Suprapubic skin (tissue), 4 donors: ENCODE measurements around the gene GOLGA3.

Source experiments
- EP300 ChIP-seq: sonication (generic); formaldehyde crosslinking; IDR thresholded peaks from one replicate; pipeline ENCODE4 v1.6.1; 2017; ENCODE audit warnings: antibody characterized with exemption
- POLR2A ChIP-seq, 2 donors: fragments of 450-650 bp; IDR thresholded peaks; one replicate each; pipeline ENCODE4 v1.6.1; 2017; ENCODE audit warnings: antibody characterized with exemption in 2 of 2, mild to moderate bottlenecking in 2 of 2, moderate library complexity in 2 of 2
- POLR2AphosphoS5 ChIP-seq, 3 donors: sonication (generic); formaldehyde crosslinking; IDR thresholded peaks; one replicate each; pipeline ENCODE4 v1.6.1; 2017; ENCODE audit warnings: antibody characterized with exemption in 3 of 3
- TF ChIP-seq, protein P1 (sequence below), 2 donors: fragments of 200-600 bp in 1 of 2; fragments of 450-650 bp in 1 of 2; sonication (generic) in 1 of 2; IDR thresholded peaks; one replicate each; pipeline ENCODE4 v1.5.1; 2016 to 2019; ENCODE audit warnings: antibody characterized with exemption in 2 of 2, mild to moderate bottlenecking in 1 of 2, moderate library complexity in 1 of 2

DNA sequence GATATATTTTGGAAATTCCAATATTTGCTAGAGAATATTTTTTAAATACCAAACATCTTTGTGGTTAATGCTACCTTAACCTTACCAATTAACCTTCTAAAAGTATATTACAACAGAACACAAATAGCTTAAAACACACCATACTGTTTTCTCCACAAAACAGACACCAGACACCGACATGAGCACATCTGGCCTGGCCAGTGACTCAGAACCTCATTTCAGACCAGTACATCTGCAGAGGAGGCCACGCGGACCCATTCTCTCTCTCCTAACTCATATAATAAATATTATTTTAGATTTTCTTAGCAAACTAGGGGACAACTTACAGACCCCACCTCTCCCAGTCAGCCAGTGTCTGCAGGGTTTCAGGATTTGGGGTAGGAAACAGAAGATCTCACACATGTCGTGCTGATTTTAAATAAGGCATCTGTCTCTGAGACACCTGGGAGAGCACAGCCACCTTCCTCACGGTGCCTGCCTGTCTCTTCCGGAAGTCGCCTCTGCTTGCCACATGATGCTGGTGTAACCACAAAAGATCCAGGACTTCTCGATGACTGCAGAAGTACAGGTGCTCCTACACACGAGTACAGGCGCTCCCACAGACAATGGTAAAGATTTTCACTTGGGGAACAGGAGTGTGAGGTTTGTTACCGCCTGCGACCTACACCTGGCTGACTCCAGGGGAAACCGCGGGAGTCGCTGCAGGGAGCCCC is 57.4 kb downstream of the GOLGA3 start:
- TF ChIP-seq, protein P1, sequence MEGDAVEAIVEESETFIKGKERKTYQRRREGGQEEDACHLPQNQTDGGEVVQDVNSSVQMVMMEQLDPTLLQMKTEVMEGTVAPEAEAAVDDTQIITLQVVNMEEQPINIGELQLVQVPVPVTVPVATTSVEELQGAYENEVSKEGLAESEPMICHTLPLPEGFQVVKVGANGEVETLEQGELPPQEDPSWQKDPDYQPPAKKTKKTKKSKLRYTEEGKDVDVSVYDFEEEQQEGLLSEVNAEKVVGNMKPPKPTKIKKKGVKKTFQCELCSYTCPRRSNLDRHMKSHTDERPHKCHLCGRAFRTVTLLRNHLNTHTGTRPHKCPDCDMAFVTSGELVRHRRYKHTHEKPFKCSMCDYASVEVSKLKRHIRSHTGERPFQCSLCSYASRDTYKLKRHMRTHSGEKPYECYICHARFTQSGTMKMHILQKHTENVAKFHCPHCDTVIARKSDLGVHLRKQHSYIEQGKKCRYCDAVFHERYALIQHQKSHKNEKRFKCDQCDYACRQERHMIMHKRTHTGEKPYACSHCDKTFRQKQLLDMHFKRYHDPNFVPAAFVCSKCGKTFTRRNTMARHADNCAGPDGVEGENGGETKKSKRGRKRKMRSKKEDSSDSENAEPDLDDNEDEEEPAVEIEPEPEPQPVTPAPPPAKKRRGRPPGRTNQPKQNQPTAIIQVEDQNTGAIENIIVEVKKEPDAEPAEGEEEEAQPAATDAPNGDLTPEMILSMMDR (IDR thresholded peaks at IDR 0.05), result no peak
- TF ChIP-seq POLR2A (IDR thresholded peaks at IDR 0.05) (no peak), POLR2AphosphoS5 (IDR thresholded peaks at IDR 0.05) (no peak), EP300 (no peak)
